GM18873 (cell line): ENCODE data around the gene LENG1.
"Not testable (repeated sequence)": the region's sequence is repeated elsewhere in the genome, so short reads cannot be mapped to it uniquely, and the experiment has no call there.

Source experiments
- ATAC-seq: cut with Tn5 transposase; IDR thresholded peaks from one replicate; pipeline ENCODE4 v1.9.1; 2021; ENCODE audit warnings: mild to moderate bottlenecking, moderate library complexity, moderate number of reproducible peaks; ENCODE audit not compliant: unreplicated experiment, low FRiP score

The LENG1 gene

DNA sequence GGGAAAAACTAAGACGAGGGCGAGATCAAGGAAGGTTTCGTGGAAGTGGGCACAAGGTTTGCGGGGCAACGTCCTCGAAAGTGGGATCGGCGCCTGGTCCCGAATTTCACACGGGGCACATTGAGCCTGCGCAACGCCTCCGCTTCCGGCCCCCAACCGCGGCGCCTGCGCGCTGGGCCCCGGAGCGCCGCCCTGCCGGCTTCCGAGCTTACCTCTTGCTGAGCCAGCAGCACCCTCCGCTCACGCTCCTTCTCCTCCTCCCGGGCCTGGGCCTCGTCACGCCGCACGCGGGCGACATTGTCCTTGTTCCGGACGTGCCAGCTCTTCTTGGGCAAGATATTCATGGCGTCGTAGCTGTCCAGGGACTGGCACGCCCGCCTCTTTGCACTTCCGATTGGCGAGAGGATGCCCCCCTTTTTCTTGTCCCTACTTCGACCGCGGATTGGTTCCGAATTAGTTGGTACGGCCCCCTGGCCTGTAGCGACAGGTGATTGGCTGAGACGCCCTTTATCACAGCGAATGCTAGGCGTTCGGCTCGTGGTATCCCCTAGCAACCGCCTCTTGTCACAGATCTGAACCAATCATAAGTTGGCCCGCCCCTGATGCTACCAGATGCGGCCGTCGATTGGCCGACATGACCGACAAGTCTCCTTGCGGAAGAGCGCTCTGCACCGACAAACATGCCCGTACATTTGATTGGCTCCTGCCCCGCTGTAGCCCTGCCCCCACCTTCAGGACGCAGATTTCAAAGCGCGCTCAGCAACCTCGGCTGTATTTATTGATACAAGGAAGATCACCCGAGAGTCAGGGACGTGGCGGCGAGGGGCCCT lies at the start of gene LENG1:
LENG1 (minus strand) TSS at position 370 of the 830 bp plus-strand sequence; CDS start at position 344, 26 bp downstream.
- ATAC-seq, result peak; percentile 94

DNA sequence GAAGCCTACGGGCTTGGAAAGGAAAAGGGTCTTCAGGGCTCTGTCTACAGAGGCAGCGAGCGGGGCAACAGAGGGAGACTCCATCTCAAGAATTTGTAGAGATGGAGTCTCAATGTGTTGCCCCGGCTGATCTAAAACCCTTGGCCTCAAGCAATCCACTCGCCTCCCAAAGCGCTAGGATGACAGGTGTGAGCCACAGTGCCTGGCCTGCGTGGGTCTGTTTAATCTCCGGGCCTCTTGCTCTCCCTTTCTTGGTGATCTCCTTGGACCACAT lies 49.2 kb upstream of the LENG1 start:
- no peak for ATAC-seq

DNA sequence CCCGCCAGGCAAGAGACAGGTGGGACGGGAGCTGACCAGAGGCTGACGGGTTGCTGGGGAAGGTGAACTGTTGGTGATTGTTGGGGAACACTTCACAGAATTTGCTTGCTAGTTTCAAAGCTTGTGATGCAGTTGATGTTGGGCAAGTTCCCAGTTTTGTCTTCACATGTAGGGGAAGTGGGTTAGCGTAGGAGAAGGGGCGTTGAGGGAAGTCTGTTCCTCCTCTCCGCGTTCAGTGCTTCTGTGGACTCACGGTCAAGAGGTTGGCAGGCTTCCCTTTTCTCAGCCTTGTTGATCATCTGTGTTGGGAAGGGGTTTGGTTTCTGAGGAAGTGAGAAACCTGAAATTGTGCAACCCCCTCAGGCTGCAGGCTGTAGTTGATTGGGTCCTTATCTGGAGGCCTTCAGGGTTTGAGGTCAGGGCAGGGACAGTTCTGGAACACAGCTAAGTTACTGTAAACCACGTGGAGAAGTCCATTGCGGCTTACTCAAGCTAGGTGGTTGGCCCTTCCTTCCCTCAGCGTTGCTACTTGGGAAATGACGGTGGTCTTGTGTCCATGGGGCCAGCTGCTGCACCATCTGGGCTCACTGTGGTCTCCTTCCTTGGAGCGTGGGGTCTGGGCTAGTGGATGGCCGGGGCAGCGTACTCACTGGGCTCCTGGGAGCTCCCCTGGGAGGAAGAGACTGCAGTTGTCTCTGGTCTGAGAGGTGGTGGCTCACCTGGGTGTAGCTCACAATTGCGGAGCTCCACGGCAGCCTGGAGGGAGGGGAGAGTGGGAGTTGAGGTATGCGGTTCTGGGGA lies 48.7 kb upstream of the LENG1 start:
- no peak for ATAC-seq

DNA sequence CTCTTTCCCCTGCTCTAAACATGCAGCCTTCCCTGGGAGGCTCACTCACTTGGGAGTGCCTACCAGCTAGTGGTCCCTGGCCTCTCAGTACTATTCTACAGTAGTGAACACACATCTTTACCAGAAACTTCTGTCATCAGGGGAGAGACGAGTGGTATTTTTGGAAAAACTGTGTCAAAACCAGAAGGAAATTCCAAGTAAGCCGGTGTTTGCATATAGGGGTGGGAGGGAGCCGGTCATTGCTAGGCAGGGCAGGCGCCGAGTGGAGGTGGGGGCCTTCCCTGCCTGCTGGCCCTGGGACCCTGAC lies 48.1 kb upstream of the LENG1 start:
- no peak for ATAC-seq

DNA sequence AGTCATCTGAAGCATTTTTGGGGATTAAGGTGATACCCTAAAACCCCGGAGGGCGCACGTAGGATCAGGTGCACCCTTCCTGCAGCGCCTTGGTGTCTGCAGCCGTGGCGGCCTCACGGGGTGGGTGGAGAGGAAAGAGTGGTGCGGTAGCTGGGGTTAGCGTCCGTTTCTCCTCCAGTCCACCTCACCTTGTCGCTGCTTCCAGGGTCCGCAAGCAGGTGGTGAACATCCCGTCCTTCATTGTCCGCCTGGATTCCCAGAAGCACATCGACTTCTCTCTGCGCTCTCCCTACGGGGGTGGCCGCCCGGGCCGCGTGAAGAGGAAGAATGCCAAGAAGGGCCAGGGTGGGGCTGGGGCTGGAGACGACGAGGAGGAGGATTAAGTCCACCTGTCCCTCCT lies 47.7 kb upstream of the LENG1 start:
- not testable (repeated sequence) for ATAC-seq

DNA sequence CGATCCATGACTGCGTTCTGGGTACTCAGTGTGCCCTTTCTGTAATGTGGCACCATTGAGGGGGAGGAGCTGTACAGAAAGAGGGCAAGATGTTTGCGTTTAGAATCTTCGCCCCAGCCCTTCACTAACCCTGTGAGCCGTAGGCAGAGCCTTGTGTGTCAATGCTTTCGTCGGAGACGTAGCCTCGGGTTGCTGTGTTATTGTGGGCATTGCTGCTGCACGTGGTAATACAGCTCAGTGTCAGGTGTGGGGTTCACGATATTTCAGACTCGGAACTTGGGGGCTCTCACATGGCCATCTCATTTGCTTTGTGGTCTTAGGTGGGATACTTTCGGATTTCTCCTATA lies 47.3 kb upstream of the LENG1 start:
- no peak for ATAC-seq

DNA sequence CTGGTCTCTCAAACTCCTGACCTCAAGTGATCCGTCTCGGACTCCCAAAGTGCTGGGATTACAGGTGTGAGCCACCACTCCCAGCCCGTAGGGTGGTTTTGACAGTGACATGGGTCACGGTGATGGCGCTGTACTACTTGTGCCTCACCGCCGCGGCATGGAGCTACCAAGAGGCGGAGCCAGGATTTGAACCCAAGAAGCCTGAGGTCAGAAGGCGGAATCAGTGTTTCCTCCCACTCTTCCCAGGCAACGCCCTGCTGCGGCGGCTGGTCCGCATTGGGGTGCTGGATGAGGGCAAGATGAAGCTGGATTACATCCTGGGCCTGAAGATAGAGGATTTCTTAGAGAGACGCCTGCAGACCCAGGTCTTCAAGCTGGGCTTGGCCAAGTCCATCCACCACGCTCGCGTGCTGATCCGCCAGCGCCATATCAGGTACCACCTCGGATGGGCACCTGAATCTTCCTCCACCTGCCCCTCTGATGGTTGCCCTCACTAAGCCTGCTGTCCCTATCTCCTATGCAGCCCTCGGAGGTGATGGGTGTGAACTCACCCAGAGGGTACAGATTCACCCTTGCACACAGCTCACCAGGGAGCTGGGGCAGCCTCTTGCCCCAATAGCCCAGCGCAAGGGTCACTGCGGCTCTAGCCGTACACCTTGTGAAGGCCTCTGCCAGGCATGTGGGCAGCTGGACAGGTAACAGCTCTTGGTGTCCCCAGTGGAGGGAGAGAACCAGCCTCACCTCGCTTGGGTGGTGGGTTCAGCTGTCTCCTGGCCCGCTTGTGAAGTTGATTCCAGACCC lies 46.7 kb upstream of the LENG1 start:
- ATAC-seq, result no peak

DNA sequence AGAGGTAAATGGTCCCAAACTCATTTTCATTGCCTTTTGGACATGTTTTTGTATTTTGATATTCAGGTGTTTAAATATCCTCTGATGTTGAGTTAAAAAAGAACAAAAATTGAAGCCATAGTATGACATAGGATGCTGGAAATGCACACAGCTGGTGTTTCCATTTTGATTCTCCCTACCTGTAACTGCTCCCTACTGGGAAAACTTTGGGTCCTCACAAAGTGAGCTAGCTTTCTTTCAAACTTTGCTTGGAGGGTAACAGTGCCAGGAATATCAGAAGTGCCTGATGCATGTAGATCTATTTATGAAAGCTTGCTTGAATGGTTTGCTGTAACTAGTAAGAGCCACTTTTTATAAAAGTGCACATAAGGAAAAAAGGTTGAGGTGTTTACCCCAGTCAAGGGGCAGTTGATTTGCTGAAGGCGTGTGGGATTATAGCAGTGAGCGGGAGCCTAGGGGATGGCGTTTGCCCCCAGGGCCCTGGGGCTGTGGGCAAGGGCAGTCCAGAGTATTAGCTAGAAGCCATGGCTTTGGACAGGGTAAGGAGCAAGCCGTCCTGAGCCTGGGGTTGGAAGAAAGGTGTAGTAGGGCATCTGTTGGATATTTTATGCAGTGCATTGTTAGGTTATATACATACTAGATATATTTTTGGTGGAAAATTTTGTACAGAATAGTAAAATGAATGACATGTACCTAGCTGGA lies 45.4 kb upstream of the LENG1 start:
- ATAC-seq, result no peak

DNA sequence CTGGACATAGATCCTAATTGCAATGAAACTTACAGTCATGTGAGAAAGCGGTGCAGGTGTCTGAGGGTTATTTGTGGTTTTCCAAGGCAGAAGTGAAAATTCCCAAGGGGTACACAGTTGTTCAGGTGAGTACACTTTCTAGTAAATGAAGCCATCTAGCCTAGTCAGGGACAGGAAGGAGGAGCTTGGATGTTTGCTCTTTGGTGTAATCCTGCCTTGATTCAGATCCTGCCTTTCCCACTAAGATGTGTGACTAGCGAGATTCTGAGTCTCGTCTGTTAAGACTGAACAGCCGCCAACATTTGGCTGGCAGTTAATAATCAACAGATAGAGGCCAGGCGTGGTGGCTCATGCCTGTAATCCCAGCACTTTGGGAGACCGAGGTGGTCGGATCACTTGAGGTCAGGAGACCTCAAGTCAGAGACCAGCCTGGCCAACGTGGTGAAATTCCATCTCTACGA lies 43.7 kb upstream of the LENG1 start:
- no peak for ATAC-seq

DNA sequence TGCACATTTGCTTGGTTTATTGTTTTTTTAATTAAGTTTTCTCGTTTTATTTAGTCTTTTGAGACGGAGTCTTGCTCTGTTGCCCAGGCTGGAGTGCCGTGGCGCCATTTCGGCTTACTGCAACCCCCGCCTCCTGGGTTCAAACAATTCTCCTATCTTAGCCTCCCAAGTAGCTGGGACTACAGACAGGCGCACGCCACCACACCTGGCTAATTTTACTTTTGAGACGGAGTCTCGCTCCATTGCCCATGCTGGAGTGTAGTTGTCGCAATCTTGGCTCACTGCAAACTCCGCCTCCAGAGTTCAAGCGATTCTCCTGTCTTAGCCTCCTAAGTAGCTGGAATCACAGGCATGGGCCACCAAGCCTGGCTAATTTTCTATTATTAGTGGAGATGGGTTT lies 42.5 kb upstream of the LENG1 start:
- ATAC-seq, result no peak

DNA sequence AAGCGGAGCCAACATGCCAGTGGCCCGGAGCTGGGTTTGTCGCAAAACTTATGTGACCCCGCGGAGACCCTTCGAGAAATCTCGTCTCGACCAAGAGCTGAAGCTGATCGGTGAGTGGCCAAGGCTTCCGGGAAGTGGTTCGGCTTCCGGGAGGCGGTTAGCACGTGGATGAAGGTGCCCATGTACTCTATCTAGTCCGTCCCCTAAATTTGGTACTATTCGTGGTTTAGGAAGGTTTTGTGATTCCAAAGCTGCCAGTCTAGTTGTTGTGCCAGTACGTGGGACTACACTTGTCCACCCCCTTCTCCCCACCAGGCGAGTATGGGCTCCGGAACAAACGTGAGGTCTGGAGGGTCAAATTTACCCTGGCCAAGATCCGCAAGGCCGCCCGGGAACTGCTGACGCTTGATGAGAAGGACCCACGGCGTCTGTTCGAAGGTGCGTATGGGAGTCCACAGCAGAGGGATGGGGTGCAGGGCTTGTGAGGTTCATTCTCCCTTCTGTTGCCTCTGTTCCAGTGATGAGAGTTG lies 41.7 kb upstream of the LENG1 start:
- ATAC-seq, result no peak

DNA sequence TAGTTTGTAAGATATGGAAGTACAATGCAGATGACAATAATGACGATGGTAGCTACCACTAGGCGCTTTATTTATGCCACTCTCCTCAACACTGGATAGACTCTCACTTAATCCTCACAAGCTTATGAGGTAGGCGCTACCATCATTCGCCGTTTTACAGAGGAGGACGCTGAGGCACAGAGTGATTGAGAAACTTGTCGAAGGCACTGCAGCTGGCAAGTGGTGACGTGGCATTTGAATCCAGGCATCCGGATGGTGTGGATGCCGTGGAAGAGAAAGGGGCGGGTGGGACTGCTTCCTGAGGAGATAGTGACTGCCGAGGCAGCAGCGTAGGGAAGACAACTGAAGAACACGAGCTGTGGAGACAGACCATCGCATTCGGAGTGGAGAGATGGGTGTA lies 39.9 kb upstream of the LENG1 start:
- no peak for ATAC-seq

DNA sequence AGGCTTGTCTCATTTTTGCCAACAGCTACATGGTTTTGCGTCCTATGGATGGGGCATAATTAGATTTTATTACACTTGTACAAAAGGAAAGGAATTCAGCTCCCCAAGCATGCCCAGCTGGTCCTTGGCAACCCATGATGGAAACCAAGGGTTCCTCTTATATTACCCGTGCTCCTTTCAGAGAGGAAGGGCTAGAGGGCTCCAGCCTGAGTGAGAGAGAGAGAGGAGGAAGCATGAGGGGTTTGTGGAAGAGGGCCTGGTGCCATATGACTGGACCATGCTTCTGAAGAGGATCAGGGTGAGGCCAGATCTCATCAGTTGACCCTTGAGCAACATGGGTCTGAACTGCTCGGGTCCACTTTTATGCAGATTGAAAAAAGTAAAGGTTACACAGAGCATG lies 37.6 kb upstream of the LENG1 start:
- no peak for ATAC-seq

DNA sequence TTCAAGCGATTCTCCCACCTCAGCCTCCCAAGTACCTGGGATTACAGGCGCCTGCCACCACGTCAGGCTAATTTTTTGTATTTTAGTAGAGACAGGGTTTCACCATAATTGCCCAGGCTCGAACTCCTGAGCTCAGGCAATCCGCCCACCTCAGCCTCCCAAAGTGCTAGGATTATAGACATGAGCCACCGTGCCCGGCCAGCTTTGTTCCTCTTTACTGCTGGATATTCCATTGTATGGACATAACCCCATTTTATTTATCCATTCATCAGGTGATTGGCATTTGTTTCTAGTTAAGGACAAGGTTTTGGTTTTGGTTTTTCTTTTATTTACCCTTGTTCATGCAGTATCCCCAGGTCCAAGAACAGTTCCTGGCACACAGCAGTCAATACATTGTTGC lies 37.0 kb upstream of the LENG1 start:
- ATAC-seq, result no peak

DNA sequence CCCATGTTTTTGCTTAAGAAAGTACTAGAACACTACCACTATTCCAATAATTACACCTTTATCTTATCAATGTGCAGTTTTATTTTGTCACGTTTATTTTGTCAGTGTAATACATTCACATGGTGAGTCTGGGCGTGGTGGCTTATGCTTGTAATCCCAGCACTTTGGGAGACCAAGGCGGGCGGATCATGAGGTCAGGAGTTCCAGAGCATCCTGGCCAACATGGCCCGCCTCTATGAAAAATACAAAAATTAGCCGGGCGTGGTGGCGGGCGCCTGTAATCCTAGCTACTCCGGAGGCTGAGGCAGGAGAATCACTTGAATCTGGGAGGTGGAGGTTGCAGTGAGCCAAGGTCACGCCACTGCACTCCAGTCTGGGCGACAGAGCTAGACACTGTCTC lies 34.9 kb upstream of the LENG1 start:
- not testable (repeated sequence) for ATAC-seq

DNA sequence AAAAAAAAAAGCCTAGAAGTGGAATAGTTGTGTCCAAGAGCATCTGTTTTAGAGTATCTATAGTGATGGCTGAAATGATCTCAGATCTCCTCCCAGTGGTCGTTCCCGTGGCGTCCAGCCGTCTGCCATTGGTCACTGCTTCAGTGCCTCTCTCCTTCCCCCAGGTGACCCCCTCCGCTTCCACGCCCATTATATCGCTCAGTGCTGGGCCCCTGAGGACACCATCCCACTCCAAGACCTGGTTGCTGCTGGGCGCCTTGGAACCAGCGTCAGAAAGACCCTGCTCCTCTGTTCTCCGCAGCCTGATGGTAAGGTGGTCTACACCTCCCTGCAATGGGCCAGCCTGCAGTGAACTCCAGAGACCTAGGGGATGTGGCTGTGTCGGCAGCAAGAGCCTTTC lies 33.5 kb upstream of the LENG1 start:
- no peak for ATAC-seq

DNA sequence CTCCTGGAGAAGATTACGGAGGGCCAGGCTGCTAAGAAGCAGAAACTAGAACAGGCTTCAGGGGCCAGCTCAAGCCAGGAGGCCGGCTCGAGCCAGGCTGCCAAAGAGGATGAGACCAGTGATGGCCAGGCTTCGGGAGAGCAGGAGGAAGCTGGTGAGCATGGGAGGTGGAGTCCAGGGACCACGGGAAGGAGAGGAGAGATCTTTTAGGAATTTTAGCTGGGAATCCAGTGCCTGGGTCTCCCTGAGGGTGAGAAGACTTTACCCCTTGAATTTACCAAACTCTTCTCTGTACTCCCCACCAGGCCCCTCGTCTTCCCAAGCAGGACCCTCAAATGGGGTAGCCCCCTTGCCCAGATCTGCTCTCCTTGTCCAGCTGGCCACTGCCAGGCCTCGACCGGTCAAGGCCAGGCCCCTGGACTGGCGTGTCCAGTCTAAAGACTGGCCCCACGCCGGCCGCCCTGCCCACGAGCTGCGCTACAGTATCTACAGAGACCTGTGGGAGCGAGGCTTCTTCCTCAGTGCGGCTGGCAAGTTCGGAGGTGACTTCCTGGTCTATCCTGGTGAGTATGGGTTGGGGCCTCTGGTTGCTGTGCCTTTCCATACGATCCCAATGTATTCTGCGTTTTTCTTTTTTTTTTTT lies 32.4 kb upstream of the LENG1 start:
- ATAC-seq, result no peak

DNA sequence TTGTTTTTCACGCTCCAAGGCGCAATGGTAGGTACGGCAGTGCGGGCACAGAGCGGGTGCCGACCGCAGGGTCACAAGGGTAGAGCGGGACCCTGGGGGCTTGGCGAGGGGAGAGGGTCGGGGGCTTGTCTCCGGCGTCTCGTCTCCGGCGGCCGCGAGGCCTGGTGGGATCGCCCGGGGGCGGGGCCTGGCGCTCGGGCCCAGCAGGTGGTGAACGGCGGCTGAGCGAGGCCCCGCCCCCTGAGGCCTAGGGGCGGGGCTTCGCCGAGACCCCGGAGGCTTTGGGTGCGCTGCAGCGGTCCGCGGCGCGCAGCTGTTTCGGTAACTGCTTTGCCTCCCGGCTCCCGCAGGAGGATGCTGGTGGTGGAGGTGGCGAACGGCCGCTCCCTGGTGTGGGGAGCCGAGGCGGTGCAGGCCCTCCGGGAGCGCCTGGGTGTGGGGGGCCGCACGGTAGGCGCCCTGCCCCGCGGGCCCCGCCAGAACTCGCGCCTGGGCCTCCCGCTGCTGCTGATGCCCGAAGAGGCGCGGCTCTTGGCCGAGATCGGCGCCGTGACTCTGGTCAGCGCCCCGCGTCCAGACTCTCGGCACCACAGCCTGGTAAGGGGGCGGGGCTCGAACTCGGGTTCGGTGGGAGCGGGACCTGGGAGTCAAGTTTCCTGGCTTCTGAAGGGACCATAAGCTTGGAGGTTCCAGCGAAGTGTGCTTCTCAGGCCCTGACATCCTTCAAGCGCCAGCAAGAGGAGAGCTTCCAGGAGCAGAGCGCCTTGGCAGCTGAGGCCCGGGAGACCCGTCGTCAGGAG lies 31.7 kb upstream of the LENG1 start, which contains the start of gene TSEN34:
TSEN34 (plus strand) TSS at position 298 of the 800 bp plus-strand sequence; CDS start at position 355, 57 bp downstream.
- peak; percentile 13 for ATAC-seq

DNA sequence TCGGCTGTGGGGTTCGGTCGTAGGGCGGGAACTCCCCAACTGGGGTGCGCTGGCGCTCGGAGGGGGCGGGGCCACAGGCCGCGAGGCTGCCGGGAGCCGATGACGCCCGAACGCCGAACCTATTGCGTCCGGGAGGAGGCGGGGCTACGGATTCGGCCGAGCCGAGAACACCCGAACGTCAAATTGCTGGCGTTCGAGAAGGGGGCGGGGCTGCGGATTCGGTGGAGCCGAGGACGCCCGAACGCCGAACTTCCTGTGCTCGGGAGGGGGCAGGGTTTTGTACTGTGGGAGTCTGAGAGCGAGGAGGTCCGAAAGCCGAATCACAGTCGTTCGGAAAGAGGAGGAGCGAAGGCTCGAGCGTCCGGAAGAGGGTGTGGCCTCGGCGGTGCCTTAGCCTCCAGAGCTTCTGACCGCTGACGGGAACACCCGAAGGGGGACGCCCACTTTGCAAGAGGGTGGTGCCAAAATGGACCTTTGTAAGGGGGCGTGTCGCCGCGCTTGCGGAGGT lies 31.0 kb upstream of the LENG1 start:
- peak; percentile 43 for ATAC-seq
